ENCODE measurements around the gene ACSL5. TPM values are rescaled to one million over a fixed set of nuclear protein-coding genes. Genes with fewer than 3 reads are reported as not detected.

The ACSL5 gene
- total RNA-seq, 1 donor = 2.6 TPM

DNA sequence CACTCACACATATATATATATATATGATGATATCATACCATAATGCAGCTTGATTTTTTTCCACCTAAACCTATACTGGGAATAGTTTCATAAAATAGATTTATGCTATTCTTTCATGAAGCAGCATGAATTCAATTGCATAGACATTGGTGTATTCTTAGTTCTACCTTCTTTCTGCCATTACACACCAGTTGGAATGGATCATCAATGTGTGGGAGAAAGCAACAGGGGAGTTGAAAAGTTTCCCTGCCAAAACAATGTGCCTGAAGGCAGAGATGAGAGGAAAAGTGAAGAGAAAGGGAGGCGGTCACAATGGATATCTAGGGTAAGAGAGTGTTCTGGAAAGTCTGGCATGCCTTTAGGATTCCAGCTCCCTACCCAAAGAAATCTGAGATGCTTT lies 25.2 kb upstream of the ACSL5 start:
- no peak for DNase-seq (ENCODE audit: low read depth)
- TF ChIP-seq, protein P1, sequence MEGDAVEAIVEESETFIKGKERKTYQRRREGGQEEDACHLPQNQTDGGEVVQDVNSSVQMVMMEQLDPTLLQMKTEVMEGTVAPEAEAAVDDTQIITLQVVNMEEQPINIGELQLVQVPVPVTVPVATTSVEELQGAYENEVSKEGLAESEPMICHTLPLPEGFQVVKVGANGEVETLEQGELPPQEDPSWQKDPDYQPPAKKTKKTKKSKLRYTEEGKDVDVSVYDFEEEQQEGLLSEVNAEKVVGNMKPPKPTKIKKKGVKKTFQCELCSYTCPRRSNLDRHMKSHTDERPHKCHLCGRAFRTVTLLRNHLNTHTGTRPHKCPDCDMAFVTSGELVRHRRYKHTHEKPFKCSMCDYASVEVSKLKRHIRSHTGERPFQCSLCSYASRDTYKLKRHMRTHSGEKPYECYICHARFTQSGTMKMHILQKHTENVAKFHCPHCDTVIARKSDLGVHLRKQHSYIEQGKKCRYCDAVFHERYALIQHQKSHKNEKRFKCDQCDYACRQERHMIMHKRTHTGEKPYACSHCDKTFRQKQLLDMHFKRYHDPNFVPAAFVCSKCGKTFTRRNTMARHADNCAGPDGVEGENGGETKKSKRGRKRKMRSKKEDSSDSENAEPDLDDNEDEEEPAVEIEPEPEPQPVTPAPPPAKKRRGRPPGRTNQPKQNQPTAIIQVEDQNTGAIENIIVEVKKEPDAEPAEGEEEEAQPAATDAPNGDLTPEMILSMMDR (IDR thresholded peaks at IDR 0.05; ENCODE audit: insufficient read depth, low read length) = no peak
- no peak overlapping the region for H3K4me3 ChIP-seq (ENCODE audit: low read depth, low read length)

DNA sequence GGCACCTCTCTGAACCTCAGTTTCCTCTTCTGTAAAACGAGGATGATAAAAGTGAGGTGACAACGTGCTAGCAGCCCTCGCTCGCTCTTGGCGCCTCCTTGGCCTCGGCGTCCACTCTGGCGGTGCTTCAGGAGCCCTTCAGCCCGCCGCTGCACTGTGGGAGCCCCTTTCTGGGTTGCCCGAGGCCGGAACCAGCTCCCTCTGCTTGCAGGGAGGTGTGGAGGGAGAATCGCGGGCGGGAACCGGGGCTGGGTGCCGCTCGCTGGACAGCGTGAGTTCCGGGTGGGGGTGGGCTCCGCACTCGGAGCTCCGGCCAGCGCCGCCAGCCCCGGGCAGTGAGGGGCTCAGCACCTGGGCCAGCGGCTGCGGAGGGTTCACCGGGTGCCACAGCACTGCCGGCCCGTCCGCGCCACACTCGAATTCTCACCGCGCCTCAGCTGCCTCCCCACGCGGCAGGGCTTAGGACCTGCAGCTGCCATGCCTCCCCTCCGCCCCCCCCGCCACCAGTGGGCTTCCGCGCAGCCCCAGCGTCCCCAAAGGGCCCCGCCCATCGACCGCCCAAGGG lies 24.3 kb upstream of the ACSL5 start:
- H3K4me3 ChIP-seq (ENCODE audit: low read depth, low read length) = no peak overlapping the region
- no peak for DNase-seq (ENCODE audit: low read depth)
- TF ChIP-seq, protein P1 (IDR thresholded peaks at IDR 0.05; ENCODE audit: insufficient read depth, low read length) = no peak

DNA sequence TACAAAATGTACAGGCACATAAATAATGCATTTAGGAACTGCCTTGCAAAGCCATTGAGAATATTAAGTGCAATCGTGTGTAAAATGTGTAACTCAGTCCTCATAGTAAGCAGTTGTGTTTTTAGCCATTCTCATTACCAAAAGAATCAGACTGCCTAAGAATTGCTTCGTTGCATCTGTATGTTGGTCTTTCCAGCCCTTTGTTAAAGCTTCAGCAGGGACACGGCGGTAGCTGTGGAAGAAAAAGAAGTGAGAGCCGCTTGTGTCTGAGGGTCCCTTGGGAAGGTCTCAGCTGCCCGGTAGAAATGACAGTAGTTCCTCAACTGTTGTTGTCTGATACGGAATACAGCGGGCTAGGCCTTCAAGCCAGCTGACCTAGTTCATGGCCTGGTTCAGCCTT lies 22.8 kb upstream of the ACSL5 start:
- TF ChIP-seq, protein P1 (IDR thresholded peaks at IDR 0.05; ENCODE audit: insufficient read depth, low read length) = no peak

DNA sequence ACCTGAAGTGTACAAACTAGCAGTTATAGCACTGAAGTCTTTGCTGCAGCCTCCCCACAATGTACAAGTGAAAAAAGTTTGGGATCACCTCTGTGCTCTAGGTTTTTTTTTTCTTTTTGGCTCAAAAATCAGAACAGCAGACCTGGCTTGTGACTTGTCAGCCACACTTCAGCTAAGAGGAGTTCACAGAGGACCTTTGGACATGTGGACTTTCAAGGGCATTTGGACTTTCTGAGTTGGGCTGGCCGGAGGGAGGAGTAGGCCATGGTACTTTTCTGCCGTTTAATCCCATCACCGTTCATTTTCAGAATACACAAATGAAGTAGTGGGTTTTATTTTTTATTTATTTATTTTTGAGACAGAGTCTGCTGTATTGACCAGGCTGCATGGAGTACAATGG lies 21.9 kb upstream of the ACSL5 start:
- DNase-seq (ENCODE audit: low read depth) = no peak
- TF ChIP-seq, protein P1 (IDR thresholded peaks at IDR 0.05; ENCODE audit: insufficient read depth, low read length) = no peak
- no peak overlapping the region for H3K4me3 ChIP-seq (ENCODE audit: low read depth, low read length)

More for the DNA sequence above, 22.8 kb upstream of the ACSL5 start:
- DNase-seq (ENCODE audit: low read depth) = no peak
- H3K4me3 ChIP-seq (ENCODE audit: low read depth, low read length) = no peak overlapping the region

DNA sequence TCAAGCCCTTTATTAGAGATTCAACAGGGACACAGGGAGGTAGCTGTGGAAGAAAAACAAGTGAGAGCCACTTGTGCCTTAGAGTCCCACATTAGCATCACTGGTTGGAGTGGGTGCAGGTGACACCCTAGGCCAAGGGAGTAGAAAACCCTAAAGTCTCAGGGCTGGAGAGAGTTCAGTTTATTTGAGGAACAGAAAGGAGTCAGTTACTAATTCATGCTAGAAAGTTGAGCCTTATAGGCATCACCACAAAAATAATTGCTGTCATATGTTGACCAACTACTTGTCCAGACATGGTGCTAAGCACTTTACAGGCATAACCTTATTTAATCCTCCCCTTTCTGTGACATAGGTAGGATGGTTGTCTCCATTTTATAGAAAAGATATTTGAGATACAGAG lies 20.9 kb upstream of the ACSL5 start:
- DNase-seq (ENCODE audit: low read depth) = no peak
- H3K4me3 ChIP-seq (ENCODE audit: low read depth, low read length) = no peak overlapping the region
- TF ChIP-seq, protein P1 (IDR thresholded peaks at IDR 0.05; ENCODE audit: insufficient read depth, low read length) = no peak

DNA sequence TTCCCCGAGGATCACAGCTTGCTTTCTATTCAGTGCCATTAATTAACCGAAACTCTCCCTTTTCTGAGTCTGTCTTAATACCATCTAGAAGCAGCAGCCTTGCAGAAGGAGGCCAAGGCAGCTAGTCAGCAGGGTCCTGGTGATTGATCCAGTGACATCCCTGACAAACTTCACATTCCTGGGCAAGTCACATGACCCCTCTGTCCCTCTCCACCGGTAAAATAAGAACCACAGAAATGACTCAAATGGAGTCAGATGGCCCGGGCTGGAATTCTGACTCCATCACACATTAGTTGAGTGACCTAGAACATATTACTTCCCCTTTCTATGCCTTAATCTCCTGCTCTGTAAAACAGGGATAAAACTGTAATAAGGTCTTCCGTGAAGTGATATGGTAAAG lies 17.2 kb upstream of the ACSL5 start:
- TF ChIP-seq, protein P1 (IDR thresholded peaks at IDR 0.05; ENCODE audit: insufficient read depth, low read length) = no peak
- DNase-seq (ENCODE audit: low read depth) = no peak
- H3K4me3 ChIP-seq (ENCODE audit: low read depth, low read length) = no peak overlapping the region

Data from fibroblast of the aortic adventitia (primary cell).